SH-SY5Y (cell line): ENCODE results near the gene ULK4.

Experiments used
- GATA2 ChIP-seq: IDR thresholded peaks from 2 replicates; pipeline ENCODE4 v1.6.1; 2011; ENCODE audit warnings: mild to moderate bottlenecking, low read depth, low read length
- GATA3 ChIP-seq: IDR thresholded peaks from 2 replicates; pipeline ENCODE4 v1.6.1; 2011; ENCODE audit warnings: low read depth, mild to moderate bottlenecking, low read length, moderate library complexity

- TF ChIP-seq GATA3 (no peak), GATA2 (no peak)
Observed at GRCh38 chr3:41715376-41715775, 246.5 kb downstream of the ULK4 start.
